Measurements from ENCODE around the gene ZNF296. TPM values are rescaled to one million over a fixed set of nuclear protein-coding genes. Genes with fewer than 3 reads are reported as not detected.

ZNF296 gene
- total RNA-seq, 1 donor from 2014 or later, result 3.0 TPM

GRCh38 chr19:45074744-45075300, 1.5 kb downstream of the ZNF296 start:
- peaks cover 8% of the 10 kb centered on the region for H3K79me2 ChIP-seq (ENCODE audit: insufficient read depth, low read length)
- peaks cover 7% of the 10 kb centered on the region for H4K20me1 ChIP-seq (ENCODE audit: insufficient read depth, low read length)
- H3K27ac ChIP-seq (ENCODE audit: low read depth, low read length), result no peak overlapping the region
- no peaks in the 10 kb centered on the region for H3K27me3 ChIP-seq (ENCODE audit: insufficient read depth, low read length)
- H3K9me3 ChIP-seq (ENCODE audit: insufficient read depth, low read depth, low read length), result no peaks in the 10 kb centered on the region
- H3K9ac ChIP-seq (ENCODE audit: low read length), result no peak overlapping the region
- Mint-ChIP-seq H3K4me1 (ENCODE audit: low read depth, unreplicated experiment) (no peaks in the 10 kb centered on the region), H3K36me3 (ENCODE audit: low read depth, unreplicated experiment) (peaks cover 9% of the 10 kb centered on the region), H3K4me3 (ENCODE audit: unreplicated experiment) (peak overlapping the region; percentile 74), H3K27ac (ENCODE audit: unreplicated experiment) (no peak overlapping the region), H3K9me3 (ENCODE audit: unreplicated experiment) (no peaks in the 10 kb centered on the region), H3K27me3 (ENCODE audit: low read depth, unreplicated experiment) (peaks cover 3% of the 10 kb centered on the region)
- peak overlapping the region; percentile 36 for H3K4me2 ChIP-seq (ENCODE audit: low read length)
- TF ChIP-seq EZH2 (IDR thresholded peaks at IDR 0.05; ENCODE audit: insufficient read depth, low read length), result no peak
- TF ChIP-seq, protein P1, sequence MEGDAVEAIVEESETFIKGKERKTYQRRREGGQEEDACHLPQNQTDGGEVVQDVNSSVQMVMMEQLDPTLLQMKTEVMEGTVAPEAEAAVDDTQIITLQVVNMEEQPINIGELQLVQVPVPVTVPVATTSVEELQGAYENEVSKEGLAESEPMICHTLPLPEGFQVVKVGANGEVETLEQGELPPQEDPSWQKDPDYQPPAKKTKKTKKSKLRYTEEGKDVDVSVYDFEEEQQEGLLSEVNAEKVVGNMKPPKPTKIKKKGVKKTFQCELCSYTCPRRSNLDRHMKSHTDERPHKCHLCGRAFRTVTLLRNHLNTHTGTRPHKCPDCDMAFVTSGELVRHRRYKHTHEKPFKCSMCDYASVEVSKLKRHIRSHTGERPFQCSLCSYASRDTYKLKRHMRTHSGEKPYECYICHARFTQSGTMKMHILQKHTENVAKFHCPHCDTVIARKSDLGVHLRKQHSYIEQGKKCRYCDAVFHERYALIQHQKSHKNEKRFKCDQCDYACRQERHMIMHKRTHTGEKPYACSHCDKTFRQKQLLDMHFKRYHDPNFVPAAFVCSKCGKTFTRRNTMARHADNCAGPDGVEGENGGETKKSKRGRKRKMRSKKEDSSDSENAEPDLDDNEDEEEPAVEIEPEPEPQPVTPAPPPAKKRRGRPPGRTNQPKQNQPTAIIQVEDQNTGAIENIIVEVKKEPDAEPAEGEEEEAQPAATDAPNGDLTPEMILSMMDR (IDR thresholded peaks at IDR 0.05; ENCODE audit: insufficient read depth, low read depth, low read length), result no peak
- peaks cover 7% of the 10 kb centered on the region for H3K36me3 ChIP-seq (ENCODE audit: insufficient read depth, low read length)
- H2AFZ ChIP-seq (ENCODE audit: low read depth, low read length), result no peak overlapping the region
- peaks cover 10% of the 10 kb centered on the region for H3K4me1 ChIP-seq (ENCODE audit: insufficient read depth, low read length)
- no peak for DNase-seq (ENCODE audit: low read depth)
- no peak for FAIRE-seq
- no peak overlapping the region for H3K4me3 ChIP-seq (ENCODE audit: insufficient read depth, low read depth, low read length)

DNA sequence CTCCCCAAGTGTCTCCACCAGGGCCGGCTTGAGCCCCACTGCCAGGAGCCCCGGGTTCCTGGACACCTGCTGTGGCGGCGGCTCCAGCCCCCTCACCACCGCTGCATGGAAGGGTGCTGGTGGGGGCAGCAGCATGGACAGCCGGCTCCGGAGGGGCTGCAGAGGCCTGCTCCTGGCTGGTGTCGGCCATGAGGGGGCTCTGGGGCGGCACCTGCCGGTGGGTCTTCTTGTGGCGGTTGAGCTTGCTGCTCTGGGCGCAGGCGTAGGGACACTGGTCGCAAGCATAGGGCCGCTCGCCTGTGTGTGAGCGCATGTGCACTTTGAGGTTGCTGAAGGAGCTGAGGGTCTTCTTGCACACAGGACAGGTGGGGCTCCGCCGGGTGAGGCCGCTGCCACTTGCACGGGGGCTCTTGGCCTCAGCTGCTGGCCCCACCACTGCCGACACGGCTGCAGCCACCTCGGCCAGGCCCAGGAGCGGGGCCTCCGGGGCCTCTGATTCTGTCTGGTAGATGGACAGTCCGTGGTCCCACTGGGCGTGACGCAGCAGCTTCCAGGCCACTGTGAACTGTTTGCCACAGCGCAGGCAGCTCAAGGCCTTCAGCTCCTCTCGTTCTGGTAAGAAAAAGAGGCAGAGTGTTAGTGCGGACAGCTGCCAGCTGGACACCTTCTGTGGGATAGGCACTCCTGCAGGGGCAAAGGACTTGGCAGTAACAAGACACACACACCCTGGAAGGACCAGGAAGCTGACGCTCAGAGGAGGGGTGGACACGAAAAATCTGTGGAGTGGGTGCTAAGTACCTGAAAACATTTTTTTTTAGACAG, 4.1 kb downstream of the ZNF296 start:
- H3K4me3 ChIP-seq (ENCODE audit: insufficient read depth, low read depth, low read length), result no peak overlapping the region
- DNase-seq (ENCODE audit: low read depth) (no peak), FAIRE-seq (no peak)
- Mint-ChIP-seq H3K4me1 (ENCODE audit: low read depth, unreplicated experiment) (no peaks in the 10 kb centered on the region), H3K27ac (ENCODE audit: unreplicated experiment) (no peak overlapping the region), H3K27me3 (ENCODE audit: low read depth, unreplicated experiment) (peaks cover 3% of the 10 kb centered on the region), H3K36me3 (ENCODE audit: low read depth, unreplicated experiment) (peaks cover 17% of the 10 kb centered on the region), H3K9me3 (ENCODE audit: unreplicated experiment) (no peaks in the 10 kb centered on the region), H3K4me3 (ENCODE audit: unreplicated experiment) (no peak overlapping the region)
- H2AFZ ChIP-seq (ENCODE audit: low read depth, low read length), result no peak overlapping the region
- H4K20me1 ChIP-seq (ENCODE audit: insufficient read depth, low read length), result peaks cover 5% of the 10 kb centered on the region
- no peaks in the 10 kb centered on the region for H3K27me3 ChIP-seq (ENCODE audit: insufficient read depth, low read length)
- no peak overlapping the region for H3K27ac ChIP-seq (ENCODE audit: low read depth, low read length)
- no peaks in the 10 kb centered on the region for H3K79me2 ChIP-seq (ENCODE audit: insufficient read depth, low read length)
- no peak overlapping the region for H3K4me2 ChIP-seq (ENCODE audit: low read length)
- TF ChIP-seq, protein P1 (IDR thresholded peaks at IDR 0.05; ENCODE audit: insufficient read depth, low read depth, low read length), result no peak
- no peak for TF ChIP-seq EZH2 (IDR thresholded peaks at IDR 0.05; ENCODE audit: insufficient read depth, low read length)
- no peaks in the 10 kb centered on the region for H3K9me3 ChIP-seq (ENCODE audit: insufficient read depth, low read depth, low read length)
- peaks cover 7% of the 10 kb centered on the region for H3K4me1 ChIP-seq (ENCODE audit: insufficient read depth, low read length)
- peaks cover 10% of the 10 kb centered on the region for H3K36me3 ChIP-seq (ENCODE audit: insufficient read depth, low read length)
- no peak overlapping the region for H3K9ac ChIP-seq (ENCODE audit: low read length)

DNA sequence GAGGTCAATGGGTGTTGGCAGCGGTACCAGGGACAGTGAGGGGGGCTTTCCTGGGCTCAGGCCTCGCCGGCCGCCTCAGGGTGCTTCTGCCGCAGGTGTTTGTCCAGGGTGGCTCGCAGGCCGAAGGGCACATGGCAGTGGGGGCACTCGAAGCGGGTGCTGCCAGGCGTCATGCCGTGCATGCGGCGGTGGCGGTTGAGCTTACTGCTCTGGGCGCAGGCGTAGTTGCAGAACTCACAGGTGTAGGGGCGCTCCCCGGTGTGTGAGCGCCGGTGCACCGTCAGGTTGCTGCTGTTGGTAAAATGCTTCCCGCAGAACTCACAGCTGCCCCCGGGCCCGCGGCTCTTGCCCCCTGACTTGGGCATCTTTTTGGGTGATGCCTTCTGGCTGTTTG, 4.7 kb downstream of the ZNF296 start:
- FAIRE-seq (no peak), DNase-seq (ENCODE audit: low read depth) (no peak)
- Mint-ChIP-seq H3K27me3 (ENCODE audit: low read depth, unreplicated experiment) (peaks cover 3% of the 10 kb centered on the region), H3K36me3 (ENCODE audit: low read depth, unreplicated experiment) (peaks cover 20% of the 10 kb centered on the region), H3K4me3 (ENCODE audit: unreplicated experiment) (no peak overlapping the region), H3K27ac (ENCODE audit: unreplicated experiment) (no peak overlapping the region), H3K9me3 (ENCODE audit: unreplicated experiment) (no peaks in the 10 kb centered on the region), H3K4me1 (ENCODE audit: low read depth, unreplicated experiment) (no peaks in the 10 kb centered on the region)
- no peak for TF ChIP-seq EZH2 (IDR thresholded peaks at IDR 0.05; ENCODE audit: insufficient read depth, low read length)
- TF ChIP-seq, protein P1 (IDR thresholded peaks at IDR 0.05; ENCODE audit: insufficient read depth, low read depth, low read length), result no peak
- peaks cover 11% of the 10 kb centered on the region for H4K20me1 ChIP-seq (ENCODE audit: insufficient read depth, low read length)
- H3K27ac ChIP-seq (ENCODE audit: low read depth, low read length), result no peak overlapping the region
- no peak overlapping the region for H2AFZ ChIP-seq (ENCODE audit: low read depth, low read length)
- peaks cover 6% of the 10 kb centered on the region for H3K4me1 ChIP-seq (ENCODE audit: insufficient read depth, low read length)
- no peak overlapping the region for H3K4me2 ChIP-seq (ENCODE audit: low read length)
- H3K79me2 ChIP-seq (ENCODE audit: insufficient read depth, low read length), result peaks cover 2% of the 10 kb centered on the region
- no peaks in the 10 kb centered on the region for H3K9me3 ChIP-seq (ENCODE audit: insufficient read depth, low read depth, low read length)
- peaks cover 10% of the 10 kb centered on the region for H3K36me3 ChIP-seq (ENCODE audit: insufficient read depth, low read length)
- no peaks in the 10 kb centered on the region for H3K27me3 ChIP-seq (ENCODE audit: insufficient read depth, low read length)
- no peak overlapping the region for H3K4me3 ChIP-seq (ENCODE audit: insufficient read depth, low read depth, low read length)
- no peak overlapping the region for H3K9ac ChIP-seq (ENCODE audit: low read length)
